HEK293 (cell line): ENCODE measurements around the gene HDAC11.

ENCODE experiments used
- CTCF ChIA-PET: fragments of 350-600 bp; formaldehyde crosslinking; extraction: SDS; loops from one replicate; lab custom pipeline; 2021; ENCODE audit warnings: antibody characterized with exemption; lab: Yijun Ruan, JAX
- POLR2A ChIA-PET: fragments of 300-600 bp; formaldehyde crosslinking; extraction: SDS; loops from one replicate; lab custom pipeline; 2020; ENCODE audit warnings: antibody characterized with exemption, inconsistent platforms; lab: Yijun Ruan, JAX
- H3K27ac ChIP-seq: fragments of 200-500 bp; sonication (Bioruptor generic); 2 replicates; pipeline ENCODE4 v1.5.1; 2014; ENCODE audit warnings: low read depth, low read length, control low read depth, inconsistent platforms; ENCODE audit errors: extremely low read depth
- H3K36me3 ChIP-seq, 2 experiments: fragments of 200-500 bp in 1 of 2; sonication (Bioruptor generic) in 1 of 2; 1 replicate in 1 of 2; 2 replicates in 1 of 2; pipeline ENCODE4 v1.5.1; 2014 to 2017; ENCODE audit warnings: inconsistent platforms in 2 of 2, low read length in 2 of 2; ENCODE audit not compliant: control insufficient read depth in 2 of 2, insufficient read depth in 1 of 2
- H3K4me1 ChIP-seq: fragments of 200-500 bp; sonication (Bioruptor generic); 2 replicates; pipeline ENCODE4 v1.5.1; 2014; ENCODE audit warnings: mild to moderate bottlenecking, low read length, inconsistent platforms; ENCODE audit not compliant: control insufficient read depth, insufficient read depth
- H3K4me3 ChIP-seq: 2 replicates; pipeline ENCODE4 v1.5.1; 2011; ENCODE audit warnings: low read depth, mild to moderate bottlenecking, control low read depth, low read length, moderate library complexity
- H3K9me3 ChIP-seq: fragments of 200-500 bp; sonication (Bioruptor generic); 2 replicates; pipeline ENCODE4 v1.5.1; 2014; ENCODE audit warnings: low read depth, low read length, inconsistent platforms; ENCODE audit not compliant: control insufficient read depth, insufficient read depth
- ATF2 ChIP-seq: fragments of 450-650 bp; formaldehyde crosslinking; IDR thresholded peaks from 2 replicates; pipeline ENCODE4 v1.5.1; 2016; ENCODE audit warnings: missing biosample characterization, missing genetic modification characterization, low read depth
- FEZF1 ChIP-seq: fragments of 450-650 bp; formaldehyde crosslinking; IDR thresholded peaks from 2 replicates; pipeline ENCODE4 v1.5.1; 2016; ENCODE audit warnings: missing biosample characterization, missing genetic modification characterization
- GLI4 ChIP-seq: fragments of 450-650 bp; formaldehyde crosslinking; IDR thresholded peaks from 2 replicates; pipeline ENCODE4 v1.5.1; 2016; ENCODE audit warnings: missing biosample characterization, missing genetic modification characterization
- KLF10 ChIP-seq: fragments of 450-650 bp; IDR thresholded peaks from 2 replicates; pipeline ENCODE4 v1.5.1; 2018; ENCODE audit warnings: missing biosample characterization, mild to moderate bottlenecking, missing genetic modification characterization
- KLF9 ChIP-seq: fragments of 450-650 bp; formaldehyde crosslinking; IDR thresholded peaks from 2 replicates; pipeline ENCODE4 v1.5.1; 2016; ENCODE audit warnings: missing biosample characterization, missing genetic modification characterization, low read depth
- OVOL3 ChIP-seq: fragments of 450-650 bp; formaldehyde crosslinking; IDR thresholded peaks from 2 replicates; pipeline ENCODE4 v1.5.1; 2016; ENCODE audit warnings: missing biosample characterization, missing genetic modification characterization
- PRDM10 ChIP-seq: fragments of 450-650 bp; formaldehyde crosslinking; IDR thresholded peaks from 2 replicates; pipeline ENCODE4 v1.5.1; 2016; ENCODE audit warnings: missing biosample characterization, missing genetic modification characterization
- RBAK ChIP-seq: fragments of 450-650 bp; formaldehyde crosslinking; IDR thresholded peaks from 2 replicates; pipeline ENCODE4 v1.5.1; 2016; ENCODE audit warnings: missing biosample characterization, missing genetic modification characterization
- SALL2 ChIP-seq: fragments of 450-650 bp; formaldehyde crosslinking; IDR thresholded peaks from 2 replicates; pipeline ENCODE4 v1.5.0; 2017; ENCODE audit warnings: missing biosample characterization, mild to moderate bottlenecking, missing genetic modification characterization, borderline replicate concordance
- SP7 ChIP-seq: fragments of 450-650 bp; formaldehyde crosslinking; IDR thresholded peaks from 2 replicates; pipeline ENCODE4 v1.5.1; 2016; ENCODE audit warnings: missing biosample characterization, missing genetic modification characterization
- TCF7L2 ChIP-seq: IDR thresholded peaks from 2 replicates; pipeline ENCODE4 v1.6.1; 2011; ENCODE audit warnings: low read depth, mild to moderate bottlenecking, inconsistent platforms, low read length, moderate library complexity, borderline replicate concordance
- ZBTB17 ChIP-seq: fragments of 450-650 bp; formaldehyde crosslinking; IDR thresholded peaks from 2 replicates; pipeline ENCODE4 v1.5.1; 2016; ENCODE audit warnings: missing biosample characterization, missing genetic modification characterization
- ZBTB21 ChIP-seq: fragments of 450-650 bp; formaldehyde crosslinking; IDR thresholded peaks from 2 replicates; pipeline ENCODE4 v1.5.1; 2017; ENCODE audit warnings: missing biosample characterization, missing genetic modification characterization
- ZBTB26 ChIP-seq: fragments of 450-650 bp; formaldehyde crosslinking; optimal IDR thresholded peaks from 2 replicates; pipeline ENCODE3; 2016; ENCODE audit warnings: missing biosample characterization, mild to moderate bottlenecking, missing genetic modification characterization
- ZFP41 ChIP-seq: fragments of 450-650 bp; formaldehyde crosslinking; IDR thresholded peaks from 2 replicates; pipeline ENCODE4 v1.5.1; 2016; ENCODE audit warnings: missing biosample characterization, missing genetic modification characterization, borderline replicate concordance
- ZNF18 ChIP-seq: fragments of 450-650 bp; formaldehyde crosslinking; IDR thresholded peaks from 2 replicates; pipeline ENCODE4 v1.5.1; 2016; ENCODE audit warnings: missing biosample characterization, missing genetic modification characterization
- ZNF248 ChIP-seq: fragments of 450-650 bp; formaldehyde crosslinking; IDR thresholded peaks from 2 replicates; pipeline ENCODE4 v1.5.1; 2017; ENCODE audit warnings: missing biosample characterization, missing genetic modification characterization
- ZNF350 ChIP-seq: fragments of 450-650 bp; formaldehyde crosslinking; IDR thresholded peaks from 2 replicates; pipeline ENCODE4 v1.5.0; 2017; ENCODE audit warnings: missing biosample characterization, mild to moderate bottlenecking, missing genetic modification characterization
- ZNF37A ChIP-seq: fragments of 450-650 bp; IDR thresholded peaks from 2 replicates; pipeline ENCODE4 v1.5.1; 2018; ENCODE audit warnings: missing biosample characterization, missing genetic modification characterization
- ZNF391 ChIP-seq: fragments of 450-650 bp; formaldehyde crosslinking; IDR thresholded peaks from 2 replicates; pipeline ENCODE4 v1.5.1; 2016; ENCODE audit warnings: low read depth, missing biosample characterization, missing genetic modification characterization, borderline replicate concordance
- ZNF530 ChIP-seq: fragments of 450-650 bp; formaldehyde crosslinking; IDR thresholded peaks from 2 replicates; pipeline ENCODE4 v1.5.1; 2016; ENCODE audit warnings: low read depth, missing biosample characterization, missing genetic modification characterization
- ZNF558 ChIP-seq: fragments of 450-650 bp; formaldehyde crosslinking; IDR thresholded peaks from 2 replicates; pipeline ENCODE4 v1.5.1; 2016; ENCODE audit warnings: missing biosample characterization, missing genetic modification characterization
- ZNF580 ChIP-seq: fragments of 450-650 bp; formaldehyde crosslinking; IDR thresholded peaks from 2 replicates; pipeline ENCODE4 v1.5.1; 2016; ENCODE audit warnings: missing biosample characterization, missing genetic modification characterization
- ZNF670 ChIP-seq: fragments of 450-650 bp; formaldehyde crosslinking; IDR thresholded peaks from 2 replicates; pipeline ENCODE4 v1.5.1; 2016; ENCODE audit warnings: missing biosample characterization, missing genetic modification characterization, low read depth
- ZNF692 ChIP-seq: fragments of 450-650 bp; formaldehyde crosslinking; IDR thresholded peaks from 2 replicates; pipeline ENCODE4 v1.5.1; 2016; ENCODE audit warnings: missing biosample characterization, missing genetic modification characterization
- ZSCAN5A ChIP-seq: fragments of 450-650 bp; formaldehyde crosslinking; IDR thresholded peaks from 2 replicates; pipeline ENCODE4 v1.5.1; 2016; ENCODE audit warnings: missing biosample characterization, missing genetic modification characterization

HDAC11 gene

GRCh38 chr3:13484851-13485590 is 4.9 kb downstream of the HDAC11 start:
- Histone ChIP-seq H3K36me3 (peaks cover 0 to 23% of the 10 kb centered on the region in 2 experiments; a peak in 2 of 3 replicates), H3K27ac (no peak overlapping the region), H3K9me3 (no peaks in the 10 kb centered on the region), H3K4me1 (peaks cover 5% of the 10 kb centered on the region), H3K4me3 (no peak overlapping the region)
- ChIA-PET POLR2A (interaction anchor here (0.7 kb wide), 1 partner anchor 13 kb away, joined by 3 read pairs; no protein-coding TSS in a partner anchor), CTCF (interaction anchor here (0.5 to 2.7 kb wide), 7 partner anchors 11 to 402 kb away, joined by 3 to 17 read pairs (median 6); no protein-coding TSS in a partner anchor)
- no peak for TF ChIP-seq RBAK (tag by site-specific recombination)
- TF ChIP-seq ATF2: no peak
- no peak for TF ChIP-seq ZNF37A (tag by site-specific recombination)
- TF ChIP-seq PRDM10: peak; percentile 76
- TF ChIP-seq KLF10 (tag by site-specific recombination): no peak
- TF ChIP-seq TCF7L2: no peak
- no peak for TF ChIP-seq GLI4 (tag by site-specific recombination)
- TF ChIP-seq ZBTB26 (tag by site-specific recombination): peak; percentile 16
- no peak for TF ChIP-seq SP7 (tag by site-specific recombination)
- TF ChIP-seq FEZF1 (tag by site-specific recombination): no peak
- TF ChIP-seq ZNF692 (tag by site-specific recombination): peak; percentile 81
- TF ChIP-seq SALL2 (tag by site-specific recombination): no peak
- peak; percentile 91 for TF ChIP-seq ZNF18 (tag by site-specific recombination)
- TF ChIP-seq ZNF670: no peak
- TF ChIP-seq OVOL3 (tag by site-specific recombination): no peak
- TF ChIP-seq ZBTB17 (tag by site-specific recombination): no peak
- no peak for TF ChIP-seq ZNF558 (tag by site-specific recombination)
- TF ChIP-seq ZNF580: no peak
- TF ChIP-seq ZBTB21 (tag by site-specific recombination): no peak
- TF ChIP-seq ZNF248 (tag by site-specific recombination): no peak
- no peak for TF ChIP-seq ZSCAN5A (tag by site-specific recombination)
- TF ChIP-seq ZNF350: no peak
- no peak for TF ChIP-seq ZFP41
- TF ChIP-seq ZNF391: no peak
- peak; percentile 43; the same call in 1 of the 2 replicates for TF ChIP-seq KLF9 (tag by site-specific recombination)
- no peak for TF ChIP-seq ZNF530 (tag by site-specific recombination)
